Measurements from ENCODE around the gene SNAPC4.
A peak's percentile ranks its signal among the peaks of the same experiment; 100 is the strongest.

SNAPC4 gene

DNA sequence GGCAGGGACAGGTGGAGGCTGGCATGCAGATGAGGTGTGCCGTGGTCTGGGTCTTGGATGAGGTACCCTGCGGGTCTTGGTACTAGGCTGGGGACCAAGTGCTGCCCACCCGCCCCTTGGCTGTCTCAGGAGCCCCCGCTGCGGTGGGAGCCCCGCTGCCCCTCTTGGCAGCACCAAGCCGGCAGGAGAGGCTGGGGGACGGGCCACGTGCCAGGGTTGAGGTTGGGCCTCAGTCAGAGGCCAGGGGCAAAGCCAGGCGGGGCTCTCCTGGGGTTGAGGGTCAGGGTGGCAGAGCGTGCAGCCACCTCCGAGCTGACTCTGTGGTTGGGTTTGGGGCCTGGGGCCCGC is 28.5 kb downstream of the SNAPC4 start:
- no peak for DNase-seq (ENCODE audit: low read depth, low spot score)

DNA sequence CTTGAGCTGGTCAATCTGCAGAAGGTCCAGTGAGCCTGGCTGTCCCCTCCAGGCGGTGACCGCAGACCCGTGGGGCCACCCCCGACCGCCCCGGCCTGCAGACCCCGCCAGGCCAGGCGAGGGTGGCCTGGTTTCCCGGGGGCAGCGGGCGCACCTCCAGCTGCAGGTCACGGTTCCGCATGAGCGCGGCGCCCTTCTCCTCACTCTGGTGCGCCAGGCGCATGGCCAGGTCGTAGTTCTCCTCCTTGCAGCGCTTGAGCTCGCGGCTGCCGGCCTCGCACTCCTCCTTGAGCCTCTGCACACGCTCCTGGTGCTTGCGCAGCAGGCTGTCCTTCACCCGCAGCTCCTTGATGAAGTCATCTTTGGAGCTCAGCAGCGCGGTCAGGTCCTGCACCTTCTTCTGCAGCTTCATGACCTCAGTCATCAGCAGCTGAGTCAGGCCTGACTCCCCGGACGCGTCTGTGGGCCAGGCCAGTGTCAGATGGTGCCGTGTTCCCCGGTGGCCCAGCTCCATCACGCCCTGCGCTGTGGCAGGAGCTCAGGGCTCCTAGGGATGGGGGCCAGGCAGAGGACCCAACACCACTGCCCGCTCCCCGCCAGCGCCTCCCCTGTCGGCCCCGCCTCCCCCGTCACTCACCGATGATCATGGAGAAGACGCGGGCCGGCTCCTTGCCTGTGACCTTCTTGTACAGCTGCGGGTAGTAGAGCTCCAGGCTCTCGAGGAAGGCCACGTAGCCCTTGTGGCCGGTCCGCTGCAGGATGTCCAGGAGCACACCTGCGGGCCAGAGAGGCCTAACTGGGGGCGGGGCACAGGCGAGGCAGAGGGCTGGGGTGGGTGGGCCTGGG is 29.1 kb downstream of the SNAPC4 start:
- no peak for DNase-seq (ENCODE audit: low read depth, low spot score)

GRCh38 chr9:136370037-136370436 is 29.9 kb downstream of the SNAPC4 start:
- no peak for DNase-seq (ENCODE audit: low read depth, low spot score)

DNA sequence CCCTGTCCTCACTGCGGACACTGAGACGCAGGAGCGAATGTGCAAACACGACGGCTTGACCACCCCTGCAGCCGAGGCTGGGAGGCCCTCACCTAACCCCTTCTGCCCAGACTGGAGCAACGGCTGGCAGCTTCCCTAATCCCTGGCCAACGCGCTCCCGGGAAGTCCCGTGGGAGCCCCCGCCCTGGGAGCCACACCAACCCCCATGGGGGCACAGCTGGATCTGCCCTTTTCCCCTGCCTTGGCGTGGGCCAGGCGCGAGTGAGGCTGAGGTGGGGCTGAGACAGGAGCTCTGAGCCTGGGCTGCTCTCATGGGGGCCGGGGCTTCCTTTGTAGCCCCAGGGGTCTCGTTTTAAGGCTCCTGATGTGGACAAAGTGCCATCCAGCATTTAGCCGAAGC is 31.8 kb downstream of the SNAPC4 start:
- no peak for DNase-seq (ENCODE audit: low read depth, low spot score)

DNA sequence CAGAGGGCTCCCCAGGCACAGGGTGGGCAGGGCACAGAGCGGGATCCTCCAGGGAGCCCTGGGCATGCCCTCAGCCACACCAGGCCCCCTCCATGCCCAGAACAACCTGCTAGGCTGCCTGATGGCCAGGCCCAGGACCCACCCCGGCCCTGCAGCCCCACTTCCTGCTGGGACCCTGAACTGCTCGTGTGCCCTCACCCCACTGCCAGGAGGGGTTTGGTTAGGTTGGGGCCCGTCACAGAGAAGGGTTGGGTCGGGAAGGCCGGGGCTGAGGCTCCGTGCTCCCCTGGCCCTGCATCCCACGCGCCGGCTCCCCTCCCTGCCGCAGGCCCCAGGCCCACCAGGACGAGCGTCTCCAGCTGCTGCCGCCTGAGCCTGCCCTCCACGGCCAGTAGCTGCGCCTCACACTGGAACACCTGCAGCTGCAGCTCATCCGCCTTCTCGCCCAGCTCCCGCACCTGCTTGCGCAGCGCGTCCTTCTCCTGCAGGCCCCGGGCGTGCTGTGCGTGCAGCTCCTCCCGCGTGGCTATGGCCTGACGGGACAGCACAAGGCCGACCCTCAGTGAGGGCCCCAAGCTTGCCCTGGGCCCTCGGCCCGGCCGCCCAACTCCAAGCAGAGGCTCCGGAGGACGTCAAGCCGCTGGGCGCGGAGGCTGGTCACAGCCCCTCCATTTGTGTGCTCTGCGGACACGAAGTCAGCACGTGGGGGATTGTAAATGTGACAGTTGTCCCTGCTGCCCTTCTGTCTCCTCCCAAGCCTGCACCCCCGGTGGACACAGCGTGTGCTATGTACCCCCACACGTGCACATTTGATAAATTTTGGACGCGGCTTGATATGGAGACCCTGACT is 32.4 kb downstream of the SNAPC4 start:
- no peak for DNase-seq (ENCODE audit: low read depth, low spot score)

DNA sequence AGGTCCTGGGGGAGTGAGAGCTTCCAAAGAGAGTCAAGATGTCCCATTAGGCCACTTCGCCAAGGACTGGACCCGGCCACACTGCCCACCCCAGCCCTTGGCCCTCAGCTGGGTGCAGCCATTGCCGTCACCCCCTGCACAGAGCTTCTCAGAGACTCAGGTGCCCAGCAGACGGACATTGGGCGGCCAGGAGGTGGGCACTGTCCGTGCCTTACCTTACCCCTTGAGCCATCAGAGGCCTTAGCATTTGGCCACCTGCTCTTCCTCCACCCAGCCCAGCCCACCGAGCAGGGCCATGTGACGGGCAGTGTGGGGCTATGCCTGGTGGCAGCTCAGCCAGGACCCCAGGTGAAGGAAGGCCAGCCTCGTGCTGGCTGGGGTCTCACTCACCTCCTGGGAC is 33.1 kb downstream of the SNAPC4 start:
- no peak for DNase-seq (ENCODE audit: low read depth, low spot score)

- DNase-seq (ENCODE audit: low read depth, low spot score), result no peak
Observed at GRCh38 chr9:136365775-136366222, 34.2 kb downstream of the SNAPC4 start.

DNA sequence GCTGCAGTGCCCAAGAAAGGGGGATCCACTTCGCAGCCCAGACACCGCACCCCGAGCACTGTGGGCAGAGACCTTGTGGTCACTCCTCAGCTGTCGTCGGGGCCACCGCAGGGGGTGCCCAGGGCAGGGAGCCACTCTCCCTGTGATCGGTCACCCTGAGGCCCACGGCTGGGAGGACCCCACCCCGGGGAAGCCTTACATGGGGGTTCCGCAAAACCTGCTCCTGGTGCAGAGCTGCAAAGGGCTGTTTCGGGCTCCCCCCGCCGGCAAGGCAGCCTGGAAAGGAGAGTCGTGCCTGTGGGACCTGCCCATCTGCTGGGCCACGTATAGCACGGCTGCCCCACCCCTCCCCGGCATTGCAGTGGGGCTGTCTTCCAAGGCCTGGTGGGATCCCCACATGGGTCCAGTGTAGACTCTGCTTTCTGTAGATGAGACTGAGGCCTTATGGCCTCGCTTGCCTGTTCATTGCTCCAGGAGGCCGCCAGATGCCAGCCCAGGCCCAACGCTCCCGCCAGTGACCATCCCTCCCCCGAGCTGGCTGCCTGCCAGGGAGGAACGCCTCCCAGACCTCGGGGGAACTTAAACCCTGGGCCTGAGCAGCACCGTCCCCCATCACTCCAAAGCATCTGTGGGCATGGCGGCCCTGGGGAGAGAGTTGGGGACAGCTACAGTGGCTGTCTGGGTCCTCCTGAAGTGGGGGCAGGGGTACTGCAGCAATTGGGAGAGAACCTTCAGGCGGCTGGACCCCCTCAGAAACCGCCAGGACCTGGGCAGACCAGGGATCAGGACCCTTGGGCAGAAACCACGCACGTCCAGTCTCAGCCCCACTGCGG is 34.8 kb downstream of the SNAPC4 start:
- no peak for DNase-seq (ENCODE audit: low read depth, low spot score)

GRCh38 chr9:136363949-136364748 is 35.8 kb downstream of the SNAPC4 start:
- no peak for DNase-seq (ENCODE audit: low read depth, low spot score)

GRCh38 chr9:136363106-136363948 is 36.6 kb downstream of the SNAPC4 start, which contains the start of gene DNLZ:
DNLZ (minus strand) TSS chr9:136363744; CDS start chr9:136363714, 30 bp downstream.
- DNase-seq (ENCODE audit: low read depth, low spot score), result peak; percentile 63

DNA sequence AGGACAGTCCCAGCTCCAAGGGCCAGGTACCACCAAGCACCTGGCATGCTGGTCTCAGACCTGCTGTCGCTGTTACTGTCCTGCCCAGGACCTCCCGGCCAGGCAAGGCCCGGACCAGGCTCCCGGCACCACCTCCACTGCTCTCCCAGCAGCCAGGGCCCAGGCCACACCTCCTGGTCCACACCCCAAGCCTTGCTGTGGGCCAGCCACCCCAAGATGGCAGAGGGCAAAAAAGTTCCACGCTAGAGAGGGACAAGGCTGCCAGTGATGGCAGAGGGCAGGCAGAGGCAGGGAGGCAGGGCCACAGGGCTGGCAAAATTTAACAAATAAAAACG is 37.6 kb downstream of the SNAPC4 start:
- no peak for DNase-seq (ENCODE audit: low read depth, low spot score)

DNA sequence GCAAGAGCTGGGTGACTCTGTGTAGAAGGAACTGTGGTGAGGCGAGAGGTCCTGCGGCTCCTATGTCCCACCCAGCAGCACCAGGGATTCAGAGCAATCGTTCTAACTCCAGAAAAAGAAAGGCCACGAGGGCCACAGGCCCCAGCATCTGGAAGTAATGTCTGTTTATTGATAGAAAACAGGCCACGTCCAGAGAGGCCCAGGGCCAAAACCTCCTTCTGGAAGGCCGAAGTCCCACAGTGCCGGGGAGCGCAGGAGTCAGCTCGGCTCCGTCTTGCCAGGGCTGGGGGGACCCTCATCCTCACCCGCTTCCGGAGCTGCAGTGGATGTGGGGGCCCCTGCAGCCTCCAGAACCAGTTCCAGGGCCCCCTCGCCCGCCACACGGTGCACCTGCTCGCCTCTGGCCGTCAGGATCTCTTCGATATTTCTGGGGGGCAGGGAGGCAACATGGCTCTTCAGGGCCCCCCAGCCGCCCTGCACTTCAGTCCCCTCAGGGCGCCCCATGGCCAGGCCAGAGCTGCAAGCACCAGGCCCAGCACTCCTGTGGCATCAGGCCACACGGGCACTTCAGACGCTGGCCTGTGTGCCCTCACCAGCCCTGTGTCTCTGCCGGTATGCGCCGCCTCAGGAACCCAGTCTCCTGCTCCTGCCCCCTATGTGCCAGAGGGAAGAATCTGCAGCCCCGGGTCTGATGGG is 38.1 kb downstream of the SNAPC4 start:
- no peak for DNase-seq (ENCODE audit: low read depth, low spot score)

GRCh38 chr9:136361047-136361753 is 38.8 kb downstream of the SNAPC4 start:
- no peak for DNase-seq (ENCODE audit: low read depth, low spot score)

- DNase-seq (ENCODE audit: low read depth, low spot score), result no peak
Observed at GRCh38 chr9:136359774-136360718, 39.9 kb downstream of the SNAPC4 start.

GRCh38 chr9:136358888-136359287 is 41.1 kb downstream of the SNAPC4 start:
- no peak for DNase-seq (ENCODE audit: low read depth, low spot score)

GRCh38 chr9:136358016-136358415 is 42.0 kb downstream of the SNAPC4 start:
- no peak for DNase-seq (ENCODE audit: low read depth, low spot score)

DNA sequence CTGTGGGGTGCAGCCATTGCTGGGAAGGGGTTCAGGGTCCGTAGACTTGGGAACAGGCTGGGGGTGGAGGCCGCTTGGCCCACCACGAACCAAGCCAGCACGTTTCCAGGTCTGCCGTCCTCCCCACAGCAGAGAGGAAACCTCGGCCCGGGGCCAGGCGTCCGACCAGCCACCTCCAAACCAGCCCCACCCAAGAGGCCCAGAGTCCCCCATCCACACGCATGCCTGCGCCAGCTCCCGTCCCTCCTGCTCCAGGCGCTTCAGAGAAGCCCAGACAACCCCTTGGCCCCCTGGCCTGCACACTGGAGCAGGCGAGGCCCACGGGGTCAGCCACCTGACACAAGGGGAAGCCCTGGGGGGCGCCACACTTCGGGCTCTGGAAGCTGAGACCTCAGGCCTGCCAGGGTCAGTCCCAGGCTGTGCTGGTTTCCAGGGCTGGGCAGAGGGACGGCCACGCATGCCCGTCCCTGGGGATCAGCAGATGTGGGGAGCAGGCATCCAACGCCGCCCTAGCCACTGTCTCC is 42.7 kb downstream of the SNAPC4 start:
- no peak for DNase-seq (ENCODE audit: low read depth, low spot score)
